ENCODE measurements around the gene PAFAH1B1.

The PAFAH1B1 gene

DNA sequence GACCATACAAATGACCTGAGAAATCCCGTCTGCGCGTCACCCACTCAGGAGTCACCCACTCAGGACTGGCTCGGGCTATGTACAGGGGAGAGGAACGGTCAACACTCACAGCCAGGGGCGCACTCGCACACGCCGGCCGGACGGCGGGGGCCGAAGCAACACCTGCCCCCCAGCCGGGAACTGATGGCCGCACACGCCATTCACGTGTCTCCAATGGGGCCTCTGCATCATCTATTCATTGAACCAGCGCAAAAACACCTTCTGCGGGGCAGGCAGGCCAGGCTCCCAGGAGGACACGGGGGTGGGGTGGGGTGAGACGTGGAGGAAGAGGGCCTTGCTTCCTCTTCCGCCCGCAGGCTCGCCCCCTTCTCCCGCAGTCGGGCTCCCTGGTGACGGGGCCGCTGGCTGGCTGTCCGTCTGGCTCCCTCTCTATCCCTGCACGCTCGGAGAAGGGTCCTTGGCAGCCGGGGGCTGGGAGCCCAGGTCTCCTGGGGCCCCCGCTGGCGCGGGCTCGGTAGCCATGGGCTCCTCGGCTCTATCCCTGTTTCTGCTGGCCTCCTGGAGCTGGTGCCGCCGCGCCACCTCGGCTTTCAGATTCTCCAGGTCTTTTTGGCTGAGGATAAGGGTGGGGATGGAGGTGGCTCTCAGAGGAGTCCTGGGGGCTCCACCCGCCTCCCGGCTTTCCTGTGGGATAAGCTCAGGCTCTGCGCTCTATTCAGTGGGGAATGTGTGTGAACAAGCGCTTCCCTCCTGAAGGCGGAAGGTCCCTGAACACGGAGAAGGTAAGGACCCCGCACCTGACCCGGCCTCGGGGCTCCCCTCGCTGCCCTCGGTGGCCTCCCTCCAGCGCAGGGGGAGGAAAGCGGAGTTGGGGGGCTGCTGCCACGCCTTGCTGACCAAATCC, 97.0 kb downstream of the PAFAH1B1 start:
- DNase-seq (ENCODE audit: low read depth) = no peak
- no peak overlapping the region for H3K4me3 ChIP-seq (ENCODE audit: low read depth, low read length)
- TF ChIP-seq, protein P1, sequence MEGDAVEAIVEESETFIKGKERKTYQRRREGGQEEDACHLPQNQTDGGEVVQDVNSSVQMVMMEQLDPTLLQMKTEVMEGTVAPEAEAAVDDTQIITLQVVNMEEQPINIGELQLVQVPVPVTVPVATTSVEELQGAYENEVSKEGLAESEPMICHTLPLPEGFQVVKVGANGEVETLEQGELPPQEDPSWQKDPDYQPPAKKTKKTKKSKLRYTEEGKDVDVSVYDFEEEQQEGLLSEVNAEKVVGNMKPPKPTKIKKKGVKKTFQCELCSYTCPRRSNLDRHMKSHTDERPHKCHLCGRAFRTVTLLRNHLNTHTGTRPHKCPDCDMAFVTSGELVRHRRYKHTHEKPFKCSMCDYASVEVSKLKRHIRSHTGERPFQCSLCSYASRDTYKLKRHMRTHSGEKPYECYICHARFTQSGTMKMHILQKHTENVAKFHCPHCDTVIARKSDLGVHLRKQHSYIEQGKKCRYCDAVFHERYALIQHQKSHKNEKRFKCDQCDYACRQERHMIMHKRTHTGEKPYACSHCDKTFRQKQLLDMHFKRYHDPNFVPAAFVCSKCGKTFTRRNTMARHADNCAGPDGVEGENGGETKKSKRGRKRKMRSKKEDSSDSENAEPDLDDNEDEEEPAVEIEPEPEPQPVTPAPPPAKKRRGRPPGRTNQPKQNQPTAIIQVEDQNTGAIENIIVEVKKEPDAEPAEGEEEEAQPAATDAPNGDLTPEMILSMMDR (IDR thresholded peaks at IDR 0.05; ENCODE audit: low read depth, low read length, missing control alignments) = no peak

DNA sequence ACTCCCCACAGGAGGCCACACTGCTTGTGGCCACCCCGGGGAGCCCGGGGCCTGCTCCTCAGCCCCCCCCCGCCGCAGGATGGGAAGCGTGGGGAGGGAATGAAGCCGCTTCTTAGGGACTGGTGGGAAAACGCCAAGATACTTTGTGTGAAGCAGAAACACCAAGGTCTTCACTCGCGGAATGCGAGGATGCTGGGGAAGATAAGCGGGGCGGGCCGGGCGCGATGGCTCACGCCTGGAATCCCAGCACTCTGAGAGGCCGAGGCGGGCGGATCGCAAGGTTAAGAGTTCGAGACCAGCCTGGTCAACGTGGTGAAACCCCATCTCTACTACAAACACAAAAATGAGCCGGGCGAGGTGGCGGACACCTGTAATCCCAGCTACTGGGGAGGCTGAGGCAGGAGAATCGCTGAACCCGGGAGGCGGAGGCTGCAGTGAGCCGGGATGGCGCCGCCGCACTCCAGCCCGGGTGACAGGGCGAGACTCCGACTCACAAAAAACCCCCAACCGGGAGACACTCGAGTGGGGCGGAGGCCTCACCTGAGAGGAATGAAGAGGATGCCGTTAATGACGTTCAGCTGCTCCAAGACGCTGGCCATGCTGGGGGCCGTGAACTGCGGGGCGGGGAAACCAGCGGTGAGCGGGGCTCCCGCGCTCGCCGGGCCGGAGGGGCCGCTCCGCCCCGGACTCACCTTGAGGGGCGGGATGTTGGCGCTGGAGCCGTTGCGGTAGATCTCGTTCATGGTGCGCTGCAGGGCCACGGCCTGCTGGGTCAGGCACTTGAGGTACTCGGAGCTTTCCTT, 97.8 kb downstream of the PAFAH1B1 start:
- H3K4me3 ChIP-seq (ENCODE audit: low read depth, low read length) = no peak overlapping the region
- no peak for DNase-seq (ENCODE audit: low read depth)
- TF ChIP-seq, protein P1 (IDR thresholded peaks at IDR 0.05; ENCODE audit: low read depth, low read length, missing control alignments) = no peak

DNA sequence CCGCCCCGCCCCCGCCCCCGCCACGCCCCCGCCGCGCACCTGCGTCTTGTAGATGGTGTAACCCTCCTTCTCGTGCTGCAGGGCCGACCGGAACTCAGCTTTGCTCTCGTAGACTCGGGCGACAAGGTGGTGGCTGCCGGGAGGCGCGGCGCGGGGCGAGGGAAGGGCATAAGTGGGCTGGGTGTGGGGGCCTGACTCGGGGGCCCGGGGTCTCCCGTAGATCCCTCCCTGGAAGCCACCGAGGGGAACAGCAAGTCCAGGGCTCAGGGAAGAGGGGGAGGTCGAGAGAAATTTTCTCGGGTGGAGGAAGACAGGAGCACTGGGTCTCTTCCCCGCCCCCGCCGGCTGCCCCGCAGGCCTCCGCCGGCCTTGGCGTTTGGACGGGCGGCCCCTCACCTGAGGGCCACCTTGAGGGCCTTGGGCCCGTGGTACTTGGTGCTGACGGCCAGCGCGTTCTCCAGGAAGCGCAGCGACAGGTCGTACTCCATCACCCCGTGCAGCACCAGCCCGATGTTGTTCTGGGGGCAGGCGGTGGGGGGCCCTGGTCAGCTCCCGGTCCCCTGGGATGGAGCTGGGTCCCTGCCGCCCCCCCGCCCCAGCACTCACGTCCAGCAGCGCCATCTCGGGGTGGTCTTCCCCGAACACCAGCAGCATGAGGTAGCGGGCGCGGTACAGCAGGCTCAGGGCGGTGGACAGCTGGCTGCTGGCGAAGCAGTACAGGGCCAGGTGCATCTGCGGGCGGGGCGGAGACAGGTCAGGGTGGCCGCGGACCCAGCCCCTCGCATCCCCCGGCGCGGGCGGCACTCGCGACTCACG, 98.7 kb downstream of the PAFAH1B1 start:
- no peak overlapping the region for H3K4me3 ChIP-seq (ENCODE audit: low read depth, low read length)
- DNase-seq (ENCODE audit: low read depth) = no peak
- TF ChIP-seq, protein P1 (IDR thresholded peaks at IDR 0.05; ENCODE audit: low read depth, low read length, missing control alignments) = no peak

DNA sequence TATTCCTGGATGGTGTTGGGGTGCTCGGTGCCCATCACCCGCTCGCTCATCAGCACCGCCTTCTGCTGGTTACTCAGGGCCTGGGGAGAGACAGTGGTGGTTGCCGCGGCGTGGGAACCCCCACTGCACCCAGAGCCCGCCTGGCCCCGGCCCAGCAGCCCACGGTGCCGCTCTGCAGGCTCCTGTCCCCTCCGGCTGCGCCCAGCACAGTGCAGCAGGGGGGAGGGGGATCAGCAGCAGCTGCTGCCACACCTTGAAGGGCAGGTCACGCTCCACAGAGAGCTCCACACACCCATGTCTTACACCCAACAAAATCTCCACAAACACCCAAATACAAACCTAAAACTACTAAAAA, 99.3 kb downstream of the PAFAH1B1 start:
- H3K4me3 ChIP-seq (ENCODE audit: low read depth, low read length) = no peak overlapping the region
- no peak for DNase-seq (ENCODE audit: low read depth)
- TF ChIP-seq, protein P1 (IDR thresholded peaks at IDR 0.05; ENCODE audit: low read depth, low read length, missing control alignments) = no peak

DNA sequence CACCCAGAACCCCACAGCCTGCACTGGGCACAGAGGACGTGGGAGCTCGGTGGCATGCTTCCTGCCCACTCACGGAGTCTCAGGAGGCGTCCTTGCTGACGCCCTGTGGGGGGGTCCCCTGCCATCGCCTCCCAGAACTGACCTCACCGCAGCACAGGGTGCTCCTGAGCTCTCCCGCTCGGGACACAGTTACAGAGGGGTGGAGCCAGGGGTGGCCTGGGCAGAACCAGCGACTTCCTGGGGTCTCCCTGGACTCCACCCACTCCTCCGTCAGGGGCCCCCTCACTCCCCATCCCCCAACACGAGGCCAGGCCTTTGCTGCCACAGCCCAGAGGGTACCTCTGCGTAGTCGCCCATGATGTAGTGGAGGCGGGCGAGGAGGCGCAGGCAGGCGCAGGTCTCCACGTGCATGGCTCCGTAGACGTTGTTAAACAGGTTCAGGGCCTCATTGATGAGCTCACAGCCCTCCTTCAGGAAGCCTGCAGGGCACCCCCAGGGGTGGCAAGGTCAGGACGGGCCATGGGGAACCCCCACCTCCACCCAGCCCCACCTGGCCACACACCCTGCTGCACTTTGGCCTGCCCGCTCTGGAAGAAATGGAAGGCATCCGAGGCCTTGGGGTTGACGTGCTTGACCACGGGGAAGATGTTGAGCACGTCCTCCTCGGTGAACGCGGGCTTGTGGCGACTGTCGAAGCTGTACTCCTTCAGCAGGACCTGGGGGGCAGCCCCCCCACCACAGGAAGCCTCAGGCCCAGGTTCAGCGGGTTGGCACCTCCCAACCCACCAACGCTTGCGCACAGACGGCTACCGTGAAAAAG, 100.3 kb downstream of the PAFAH1B1 start:
- DNase-seq (ENCODE audit: low read depth) = no peak

More for the DNA sequence above, 100.3 kb downstream of the PAFAH1B1 start:
- H3K4me3 ChIP-seq (ENCODE audit: low read depth, low read length) = no peak overlapping the region
- TF ChIP-seq, protein P1 (IDR thresholded peaks at IDR 0.05; ENCODE audit: low read depth, low read length, missing control alignments) = no peak

Measured in GM12864 (cell line).